Kidney (tissue), 14 donors: ENCODE measurements around the gene CALML3. TPM values are rescaled to one million over a fixed set of nuclear protein-coding genes. Genes with fewer than 3 reads are reported as not detected.
A peak's percentile ranks its signal among the peaks of the same experiment; 100 is the strongest.

Experiments
- DNase-seq, 5 donors: peaks; one replicate each; pipeline ENCODE4 v3.0.0-alpha.2; 2013 to 2020
- FAIRE-seq: peaks from 2 replicates; lab custom pipeline; 2012; peaks lifted over from hg19 to GRCh38; lab: Jason Lieb, UNC
- H3K27ac ChIP-seq, 2 donors: one replicate each; pipeline ENCODE4 v1.7.0; 2013; ENCODE audit warnings: low read depth in 2 of 2, low read length in 2 of 2, inconsistent platforms in 1 of 2
- H3K27me3 ChIP-seq: one replicate; pipeline ENCODE4 v1.7.1; 2013; ENCODE audit warnings: low read length, inconsistent platforms; ENCODE audit not compliant: control insufficient read depth, insufficient read depth
- H3K36me3 ChIP-seq, 3 donors: one replicate each; pipeline versions ENCODE4 v1.7.0 to v1.7.1; 2013; ENCODE audit warnings: low read length in 3 of 3, control low read depth in 1 of 3, inconsistent platforms in 1 of 3; ENCODE audit not compliant: insufficient read depth in 3 of 3, control insufficient read depth in 2 of 3
- H3K4me1 ChIP-seq, 3 donors: one replicate each; pipeline versions ENCODE4 v1.7.0 to v1.7.1; 2013; ENCODE audit warnings: low read length in 3 of 3, inconsistent platforms in 1 of 3, low read depth in 1 of 3; ENCODE audit not compliant: control insufficient read depth in 2 of 3, insufficient read depth in 2 of 3
- H3K4me3 ChIP-seq, 3 donors: one replicate each; pipeline versions ENCODE4 v1.7.0 to v1.8.1; 2013; ENCODE audit warnings: low read length in 3 of 3, control low read depth in 1 of 3, inconsistent platforms in 1 of 3
- H3K9ac ChIP-seq, 3 donors: one replicate each; pipeline versions ENCODE4 v1.7.0 to v1.7.1; 2013; ENCODE audit warnings: low read length in 3 of 3, control low read depth in 1 of 3, inconsistent platforms in 1 of 3
- H3K9me3 ChIP-seq, 3 donors: one replicate each; pipeline versions ENCODE4 v1.7.0 to v1.7.1; 2013; ENCODE audit warnings: low read length in 3 of 3, control low read depth in 1 of 3, inconsistent platforms in 1 of 3; ENCODE audit not compliant: control insufficient read depth in 2 of 3, insufficient read depth in 1 of 3
- CTCF ChIP-seq: IDR thresholded peaks from 3 replicates; pipeline ENCODE4 v1.5.1; 2012; ENCODE audit warnings: mild to moderate bottlenecking, moderate library complexity, borderline replicate concordance; ENCODE audit not compliant: insufficient read depth; ENCODE audit errors: extremely low read depth
- intact Hi-C: fragments of 100-400 bp; cut with DNase I; formaldehyde crosslinking; loops from one replicate; pipeline ENCODE4 v1.11.1; 2022
- polyA plus RNA-seq: library from polyadenylated mRNA; stranded (reverse); fragments of 350-450 nt; fragmentation: Illumina TruSeq; extraction: RNeasy Lipid Tissue Mini Kit (QIAGEN cat#74804); gene quantifications from one replicate; pipeline ENCODE4 v1.2.3, GENCODE V29; 2014; ENCODE audit warnings: low read depth, low replicate concordance; ENCODE audit not compliant: insufficient read depth
- total RNA-seq: library from RNA; stranded (reverse); fragmentation: NEBNext Ultra II Directional; extraction: Animal tissue kit (Norgen Biotek cat#: 25700); gene quantifications from one replicate; pipeline ENCODE4 v1.2.1, GENCODE V29; 2021
- donor health status: control.
- donor health status: control.
- donor health status: control.
- donor health status: control.
- donor health status: control.
- donor health status: DM: yes; HTN: yes; CAD: no.
- donor health status: Normal renal cell carcinoma (clear cell type).

Gene CALML3
- total and polyA plus RNA-seq, 2 donors from 2014 or later, result 15.9 TPM; not detected in 1

GRCh38 chr10:5496261-5497250 is 28.2 kb upstream of the CALML3 start:
- FAIRE-seq, result no peak
- no peak for TF ChIP-seq CTCF
- Histone ChIP-seq H3K27ac (no peak overlapping the region), H3K4me3 (no peak overlapping the region), H3K4me1 (peaks cover 0 to 2% (median 0%) of the 10 kb centered on the region in 3 donors), H3K27me3 (no peaks in the 10 kb centered on the region), H3K9me3 (no peaks in the 10 kb centered on the region), H3K36me3 (no peaks in the 10 kb centered on the region), H3K9ac (no peak overlapping the region)
- DNase-seq, result peak in 1 of 5 donors; percentile 45
- intact Hi-C loops, result no loop called here

GRCh38 chr10:5497289-5497688 is 27.5 kb upstream of the CALML3 start:
- H3K4me1 ChIP-seq, result peaks cover 0 to 3% (median 2%) of the 10 kb centered on the region in 3 donors
- FAIRE-seq, result no peak
- no peaks in the 10 kb centered on the region for H3K27me3 ChIP-seq
- H3K4me3 ChIP-seq, result no peak overlapping the region
- intact Hi-C loops, result no loop called here
- no peaks in the 10 kb centered on the region for H3K36me3 ChIP-seq
- no peak overlapping the region for H3K27ac ChIP-seq
- H3K9me3 ChIP-seq, result no peaks in the 10 kb centered on the region
- no peak for TF ChIP-seq CTCF
- no peak for DNase-seq
- no peak overlapping the region for H3K9ac ChIP-seq

- H3K27ac ChIP-seq, result no peak overlapping the region
Observed at GRCh38 chr10:5497948-5498730, 26.6 kb upstream of the CALML3 start.

More at GRCh38 chr10:5497948-5498730, 26.6 kb upstream of the CALML3 start:
- Histone ChIP-seq H3K9ac (no peak overlapping the region), H3K27me3 (no peaks in the 10 kb centered on the region), H3K36me3 (no peaks in the 10 kb centered on the region), H3K4me1 (peaks cover 0 to 12% (median 4%) of the 10 kb centered on the region in 3 donors), H3K9me3 (no peaks in the 10 kb centered on the region), H3K4me3 (no peak overlapping the region)
- no peak for TF ChIP-seq CTCF
- FAIRE-seq, result no peak
- peak in 2 of 5 donors; percentile 31 to 53 for DNase-seq
- intact Hi-C loops, result no loop called here
